ENCODE results near the gene SLC25A10. TPM values are rescaled to one million over a fixed set of nuclear protein-coding genes. Genes with fewer than 3 reads are reported as not detected.
A peak's percentile ranks its signal among the peaks of the same experiment; 100 is the strongest.

SLC25A10 gene
- total and polyA plus RNA-seq, 8 donors = 3.5 to 55.6 (median 33.6) TPM

DNA sequence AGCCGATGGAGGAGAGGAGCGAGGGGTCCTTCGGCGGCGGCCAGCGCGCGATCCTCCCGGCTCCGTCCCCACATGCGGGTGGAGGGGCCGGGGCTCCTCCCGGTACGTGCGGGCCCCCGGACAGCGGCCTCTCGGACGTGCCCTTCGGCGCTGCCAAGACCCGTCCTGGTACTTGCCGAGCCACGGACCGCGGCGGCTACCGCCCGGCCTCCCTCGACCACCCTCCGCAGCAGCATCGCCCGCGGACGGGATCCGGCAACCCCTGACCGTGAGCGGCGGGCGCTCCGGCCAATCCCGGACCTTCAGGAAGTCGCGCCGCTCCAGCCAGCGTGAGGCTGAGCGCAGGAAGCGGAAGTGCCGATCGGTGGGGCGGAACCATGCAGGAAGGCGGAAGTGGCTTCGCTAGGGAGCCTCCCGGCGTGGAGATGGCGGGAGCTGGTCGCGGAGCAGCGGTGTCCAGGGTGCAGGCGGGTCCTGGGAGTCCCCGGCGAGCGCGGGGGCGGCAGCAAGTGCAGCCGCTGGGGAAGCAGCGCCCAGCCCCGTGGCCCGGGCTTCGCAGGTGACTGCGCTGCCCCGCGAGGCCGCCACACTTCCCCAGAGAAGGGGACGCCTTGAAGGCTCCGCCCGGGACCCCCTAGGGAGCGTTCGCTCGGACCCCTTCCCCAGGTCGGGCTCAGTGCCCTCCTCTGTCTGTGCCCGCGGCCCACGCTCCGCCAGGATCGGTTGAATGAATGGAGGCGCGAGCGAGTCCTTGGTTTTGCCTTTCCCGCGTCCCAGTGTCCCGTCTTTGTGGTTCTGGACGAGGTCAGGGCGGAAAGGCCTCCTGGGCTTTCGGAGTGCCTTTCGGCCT lies 45.5 kb upstream of the SLC25A10 start, which contains the start of the genes CCDC137 and OXLD1:
Gene CCDC137 (plus strand): TSS at position 396 of the 850 bp plus-strand sequence. CDS start 30 bp downstream, at position 426.
Gene OXLD1 (minus strand): TSS at position 264 of the 850 bp plus-strand sequence. CDS start 28 bp downstream, at position 236.
- WGBS, 5 donors = 0 to 1% (median 0%) methylated on average over 48 to 96 of the region's 96 CpGs
- peak in 2 of 4 donors; percentile 37 to 82 for TF ChIP-seq POLR2A (IDR thresholded peaks at IDR 0.05)
- TF ChIP-seq POLR2AphosphoS5 (IDR thresholded peaks at IDR 0.05) = peak; percentile 88 to 99 (median 93)
- TF ChIP-seq CTCF (IDR thresholded peaks at IDR 0.05) = no peak
- peak within 1 kb of the TSS; percentile 82 to 99 (median 91) for H3K4me3 ChIP-seq
- no peaks in the 10 kb centered on the region for H3K27me3 ChIP-seq
- peaks cover 20 to 49% (median 35%) of the 10 kb centered on the region in 4 donors for H3K4me1 ChIP-seq
- intact Hi-C loops (cut with DNase I; ENCODE audit: low total_unique reads) = no loop called here
- peaks cover 13 to 49% (median 45%) of the 10 kb centered on the region in 4 donors for H3K36me3 ChIP-seq
- peak; percentile 98 to 99 for DNase-seq
- peak within 1 kb of the TSS; percentile 91 to 97 (median 91) for H3K27ac ChIP-seq
- no peaks in the 10 kb centered on the region for H3K9me3 ChIP-seq

GRCh38 chr17:81667754-81668153 lies 44.3 kb upstream of the SLC25A10 start:
- peaks cover 25 to 61% (median 57%) of the 10 kb centered on the region in 4 donors for H3K36me3 ChIP-seq
- peaks cover 20 to 49% (median 35%) of the 10 kb centered on the region in 4 donors for H3K4me1 ChIP-seq
- WGBS, 5 donors = 83 to 88% (median 85%) methylated on average over 18 of the region's 18 CpGs
- H3K27me3 ChIP-seq = no peaks in the 10 kb centered on the region
- peak overlapping the region in 3 of 4 donors; percentile 82 to 99 (median 98) for H3K4me3 ChIP-seq
- peak overlapping the region in 1 of 5 donors; percentile 97 for H3K27ac ChIP-seq
- no peak for TF ChIP-seq POLR2A (IDR thresholded peaks at IDR 0.05)
- no peaks in the 10 kb centered on the region for H3K9me3 ChIP-seq
- no peak for DNase-seq
- intact Hi-C loops (cut with DNase I; ENCODE audit: low total_unique reads) = no loop called here

DNA sequence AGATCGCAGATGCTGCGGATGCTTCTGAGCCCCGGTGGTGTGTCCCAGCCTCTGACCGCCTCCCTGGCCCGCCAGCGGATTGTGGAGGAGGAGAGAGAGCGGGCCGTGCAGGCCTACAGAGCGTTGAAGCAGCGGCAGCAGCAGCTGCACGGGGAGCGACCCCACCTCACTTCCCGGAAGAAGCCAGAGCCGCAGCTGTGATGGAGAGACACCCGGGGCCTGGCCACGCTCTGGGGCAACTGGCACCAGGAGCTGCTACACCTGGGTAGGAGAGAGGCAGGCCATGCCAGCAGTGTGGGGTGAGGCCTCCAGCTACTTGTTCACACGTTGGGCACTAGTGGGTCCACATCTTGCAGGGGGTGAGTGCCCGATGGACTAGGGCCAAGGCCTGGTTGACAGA lies 39.6 kb upstream of the SLC25A10 start:
- no peak for DNase-seq
- intact Hi-C loops (cut with DNase I; ENCODE audit: low total_unique reads) = no loop called here
- Histone ChIP-seq H3K9me3 (no peaks in the 10 kb centered on the region), H3K27me3 (no peaks in the 10 kb centered on the region), H3K36me3 (peaks cover 33 to 73% (median 65%) of the 10 kb centered on the region in 4 donors), H3K4me1 (peaks cover 7 to 22% (median 13%) of the 10 kb centered on the region in 4 donors), H3K27ac (no peak overlapping the region), H3K4me3 (no peak overlapping the region)
- TF ChIP-seq POLR2AphosphoS5 (IDR thresholded peaks at IDR 0.05) (no peak), POLR2A (IDR thresholded peaks at IDR 0.05) (no peak), EP300 (IDR thresholded peaks at IDR 0.05) (no peak), CTCF (IDR thresholded peaks at IDR 0.05) (no peak)
- 79 to 89% (median 88%) methylated on average over 16 to 18 of the region's 18 CpGs for WGBS, 5 donors

DNA sequence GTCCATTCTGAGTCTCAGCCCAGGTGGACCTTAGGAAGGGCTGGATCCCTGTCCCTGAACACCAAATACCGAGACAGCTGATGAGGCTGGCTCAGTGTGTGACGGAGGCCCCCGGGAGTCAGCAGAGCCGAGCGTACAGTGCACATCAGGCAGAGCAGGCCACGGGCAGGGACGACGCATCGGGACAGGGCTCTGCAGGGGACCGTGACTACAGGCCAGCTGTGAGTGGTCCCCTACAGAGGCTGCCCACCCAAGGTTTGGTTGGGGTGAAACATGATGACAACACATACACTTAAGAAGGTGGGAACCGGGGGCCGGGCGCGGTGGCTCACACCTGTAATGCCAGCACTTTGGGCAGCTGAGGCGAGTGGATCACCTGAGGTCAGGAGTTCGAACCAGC lies 39.1 kb upstream of the SLC25A10 start:
- Histone ChIP-seq H3K4me1 (peaks cover 2 to 18% (median 9%) of the 10 kb centered on the region in 4 donors), H3K27ac (no peak overlapping the region), H3K9me3 (no peaks in the 10 kb centered on the region), H3K36me3 (peaks cover 33 to 73% (median 65%) of the 10 kb centered on the region in 4 donors), H3K27me3 (no peaks in the 10 kb centered on the region), H3K4me3 (no peak overlapping the region)
- DNase-seq = no peak
- 88 to 96% (median 90%) methylated on average over 8 to 16 of the region's 16 CpGs for WGBS, 5 donors
- TF ChIP-seq EP300 (IDR thresholded peaks at IDR 0.05) = no peak
- no peak for TF ChIP-seq POLR2AphosphoS5 (IDR thresholded peaks at IDR 0.05)
- TF ChIP-seq POLR2A (IDR thresholded peaks at IDR 0.05) = no peak
- no peak for TF ChIP-seq CTCF (IDR thresholded peaks at IDR 0.05)
- intact Hi-C loops (cut with DNase I; ENCODE audit: low total_unique reads) = no loop called here
